Measurements from ENCODE around the gene MPHOSPH6.
"Not testable (repeated sequence)": the region's sequence is repeated elsewhere in the genome, so short reads cannot be mapped to it uniquely, and the experiment has no call there.

MPHOSPH6 gene

GRCh38 chr16:82124651-82125050, 45.4 kb downstream of the MPHOSPH6 start:
- DNase-seq (ENCODE audit: low read depth in 2 of 2, low spot score in 1 of 2): no peak

GRCh38 chr16:82119405-82119804, 50.6 kb downstream of the MPHOSPH6 start:
- no peak for DNase-seq (ENCODE audit: low read depth in 2 of 2, low spot score in 1 of 2)

GRCh38 chr16:82118749-82119148, 51.3 kb downstream of the MPHOSPH6 start:
- DNase-seq (ENCODE audit: low read depth in 2 of 2, low spot score in 1 of 2): no peak

GRCh38 chr16:82116535-82116934, 53.5 kb downstream of the MPHOSPH6 start:
- no peak for DNase-seq (ENCODE audit: low read depth in 2 of 2, low spot score in 1 of 2)

GRCh38 chr16:82113741-82114140, 56.3 kb downstream of the MPHOSPH6 start:
- no peak for DNase-seq (ENCODE audit: low read depth in 2 of 2, low spot score in 1 of 2)

GRCh38 chr16:82111944-82112343, 58.1 kb downstream of the MPHOSPH6 start:
- DNase-seq (ENCODE audit: low read depth in 2 of 2, low spot score in 1 of 2): no peak

GRCh38 chr16:82109266-82109665, 60.8 kb downstream of the MPHOSPH6 start:
- not testable (repeated sequence) for DNase-seq (ENCODE audit: low read depth in 2 of 2, low spot score in 1 of 2)

GRCh38 chr16:82108774-82109173, 61.2 kb downstream of the MPHOSPH6 start:
- no peak for DNase-seq (ENCODE audit: low read depth in 2 of 2, low spot score in 1 of 2)

GRCh38 chr16:82108100-82108499, 61.9 kb downstream of the MPHOSPH6 start:
- no peak for DNase-seq (ENCODE audit: low read depth in 2 of 2, low spot score in 1 of 2)

DNA sequence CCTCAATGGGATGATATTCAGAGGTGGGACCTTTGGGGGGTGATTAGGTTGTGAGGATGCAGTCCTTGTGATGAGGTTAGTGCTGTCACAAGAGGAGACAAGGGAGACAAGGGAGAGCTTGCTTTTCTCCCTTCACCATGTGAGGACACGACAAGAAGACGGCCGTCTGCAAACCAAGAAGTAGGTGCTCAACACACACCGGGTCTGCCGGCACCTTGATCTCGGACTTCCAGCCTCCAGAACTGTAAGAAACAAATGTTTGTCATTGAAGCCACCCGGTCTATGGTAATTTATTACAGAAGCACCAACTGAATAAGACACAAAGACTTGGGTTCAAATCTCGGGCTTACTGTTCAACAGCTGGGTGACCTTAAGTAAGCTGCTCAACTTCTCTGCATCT, 64.9 kb downstream of the MPHOSPH6 start:
- DNase-seq (ENCODE audit: low read depth in 2 of 2, low spot score in 1 of 2): no peak

Measured in stimulated activated CD8-positive, alpha-beta memory T cell treated with anti-CD3 and anti-CD28 coated beads, Interleukin-4, amount 100 ng/mL, for 4 hours (primary cell).